Activated CD4-positive, alpha-beta memory T cell treated with anti-CD3 and anti-CD28 coated beads for 36 hours (primary cell): ENCODE results near the gene ALDH8A1. TPM values are rescaled to one million over a fixed set of nuclear protein-coding genes. Genes with fewer than 3 reads are reported as not detected.

ENCODE experiments used
- CTCF ChIA-PET: fragments of 350-600 bp; sonication (Branson Sonifier 250); formaldehyde crosslinking; loops from one replicate; lab custom pipeline; 2021; ENCODE audit warnings: antibody characterized with exemption, inconsistent platforms; lab: Charles Lee
- POLR2A ChIA-PET: fragments of 350-600 bp; sonication (Branson Sonifier 250); formaldehyde crosslinking; loops from one replicate; lab custom pipeline; 2021; ENCODE audit warnings: antibody characterized with exemption; lab: Charles Lee
- DNase-seq: peaks from one replicate; pipeline ENCODE4 v3.0.0-alpha.2; 2020
- H3K27ac Mint-ChIP-seq: one replicate; pipeline ENCODE4 v1.8.0; 2021; ENCODE audit warnings: mixed read lengths
- H3K27me3 Mint-ChIP-seq: one replicate; pipeline ENCODE4 v1.8.0; 2021; ENCODE audit warnings: mixed read lengths
- H3K36me3 Mint-ChIP-seq: one replicate; pipeline ENCODE4 v1.8.0; 2021; ENCODE audit warnings: mixed read lengths
- H3K4me1 Mint-ChIP-seq: one replicate; pipeline ENCODE4 v1.8.0; 2021; ENCODE audit warnings: low read depth, mixed read lengths
- H3K4me3 Mint-ChIP-seq: one replicate; pipeline ENCODE4 v1.8.0; 2021; ENCODE audit warnings: mild to moderate bottlenecking, mixed read lengths
- H3K9me3 Mint-ChIP-seq: one replicate; pipeline ENCODE4 v1.8.0; 2021; ENCODE audit warnings: mixed read lengths
- intact Hi-C: fragments of 100-400 bp; cut with micrococcal nuclease; formaldehyde crosslinking; loops from one replicate; pipeline ENCODE4 v1.15.1; 2023
- total RNA-seq, 2 experiments: library from RNA; stranded (reverse); gene quantifications; one replicate each; pipeline ENCODE4 v1.2.3, GENCODE V29; 2021

The ALDH8A1 gene, protein sequence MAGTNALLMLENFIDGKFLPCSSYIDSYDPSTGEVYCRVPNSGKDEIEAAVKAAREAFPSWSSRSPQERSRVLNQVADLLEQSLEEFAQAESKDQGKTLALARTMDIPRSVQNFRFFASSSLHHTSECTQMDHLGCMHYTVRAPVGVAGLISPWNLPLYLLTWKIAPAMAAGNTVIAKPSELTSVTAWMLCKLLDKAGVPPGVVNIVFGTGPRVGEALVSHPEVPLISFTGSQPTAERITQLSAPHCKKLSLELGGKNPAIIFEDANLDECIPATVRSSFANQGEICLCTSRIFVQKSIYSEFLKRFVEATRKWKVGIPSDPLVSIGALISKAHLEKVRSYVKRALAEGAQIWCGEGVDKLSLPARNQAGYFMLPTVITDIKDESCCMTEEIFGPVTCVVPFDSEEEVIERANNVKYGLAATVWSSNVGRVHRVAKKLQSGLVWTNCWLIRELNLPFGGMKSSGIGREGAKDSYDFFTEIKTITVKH
- under 1 TPM; 0.24 to 0.81 TPM for total RNA-seq

DNA sequence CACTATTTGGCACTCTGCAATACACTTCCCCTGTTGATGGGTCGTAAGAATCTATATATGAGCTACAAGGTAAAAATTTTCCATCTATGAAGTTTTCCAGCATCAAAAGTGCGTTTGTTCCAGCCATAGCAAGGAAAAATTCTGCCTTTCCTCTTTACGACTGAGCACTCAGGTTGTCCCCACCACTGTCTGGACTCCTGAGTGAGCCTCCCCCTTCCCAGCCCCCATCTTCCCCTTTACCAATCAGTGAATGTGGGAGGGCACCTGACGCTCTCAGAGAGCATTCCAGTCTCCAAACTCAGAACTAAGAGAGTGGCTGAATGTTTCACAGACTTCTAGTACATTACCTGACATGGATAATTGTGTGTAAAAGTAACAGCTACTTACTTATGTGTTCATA is at the start of gene ALDH8A1:
Gene ALDH8A1 (minus strand): TSS at position 175 of the 400 bp plus-strand sequence. CDS start 48 bp downstream, at position 127.
- no peak for DNase-seq

GRCh38 chr6:134999107-134999506 is 49.2 kb upstream of the ALDH8A1 start:
- DNase-seq, result no peak
- H3K27ac Mint-ChIP-seq, result no peak overlapping the region
- CTCF ChIA-PET, result no interaction called here
- no peak overlapping the region for H3K4me3 Mint-ChIP-seq
- peaks cover 19% of the 10 kb centered on the region for H3K36me3 Mint-ChIP-seq
- H3K9me3 Mint-ChIP-seq, result no peaks in the 10 kb centered on the region
- H3K27me3 Mint-ChIP-seq, result no peaks in the 10 kb centered on the region
- intact Hi-C loops, result no loop called here
- POLR2A ChIA-PET, result no interaction called here
- peaks cover 20% of the 10 kb centered on the region for H3K4me1 Mint-ChIP-seq

More for the DNA sequence above, at the start of gene ALDH8A1:
- no peak within 1 kb of the TSS for H3K27ac Mint-ChIP-seq
- H3K9me3 Mint-ChIP-seq, result no peaks in the 10 kb centered on the region
- ChIA-PET POLR2A (no interaction called here), CTCF (interaction anchor here (5.5 kb wide), 1 partner anchor 10 kb away, joined by 23 read pairs; no protein-coding TSS in a partner anchor)
- H3K4me1 Mint-ChIP-seq, result no peaks in the 10 kb centered on the region
- H3K4me3 Mint-ChIP-seq, result no peak within 1 kb of the TSS
- intact Hi-C loops, result no loop called here
- no peaks in the 10 kb centered on the region for H3K27me3 Mint-ChIP-seq
- H3K36me3 Mint-ChIP-seq, result no peaks in the 10 kb centered on the region

DNA sequence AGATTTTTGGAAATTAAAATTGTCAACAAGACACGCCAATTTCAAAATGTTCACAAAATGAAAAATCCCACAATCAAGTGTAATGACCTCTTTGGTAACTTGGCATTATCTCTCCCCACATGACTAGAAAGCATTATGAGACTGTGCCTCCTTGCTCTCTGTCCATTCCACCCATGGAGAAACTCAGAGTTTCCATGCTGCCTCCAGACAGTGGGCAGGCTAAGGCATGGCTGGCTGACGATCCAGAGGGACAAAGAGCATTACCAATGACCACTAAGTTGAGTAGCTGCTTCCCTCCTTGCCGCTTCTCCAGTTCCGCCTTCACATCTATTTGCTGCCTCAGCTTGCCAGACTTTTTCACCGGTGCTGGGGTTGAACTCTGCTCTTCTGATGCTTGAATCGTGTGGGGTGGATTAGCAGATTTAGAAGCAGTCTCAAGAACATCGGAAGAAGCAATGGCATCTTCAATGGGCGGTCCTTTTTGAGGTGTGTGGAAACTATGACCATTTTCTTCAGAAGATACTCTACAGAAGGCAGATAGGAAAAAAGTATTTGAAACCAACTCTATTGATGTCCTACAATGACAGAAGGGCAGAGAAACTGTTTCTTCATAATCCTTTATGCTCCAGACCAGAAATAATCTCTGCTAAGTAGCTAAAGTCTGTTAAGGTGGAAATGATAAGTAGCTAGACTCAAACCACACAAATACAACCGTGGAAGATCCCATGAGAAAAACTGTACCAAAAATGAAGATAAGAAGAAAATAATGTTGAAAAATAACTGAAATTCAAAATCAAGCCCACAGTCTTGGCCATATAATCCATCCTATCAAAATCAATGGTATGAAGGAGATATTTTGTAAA is 47.5 kb upstream of the ALDH8A1 start:
- no peaks in the 10 kb centered on the region for H3K9me3 Mint-ChIP-seq
- peaks cover 22% of the 10 kb centered on the region for H3K36me3 Mint-ChIP-seq
- H3K27me3 Mint-ChIP-seq, result no peaks in the 10 kb centered on the region
- intact Hi-C loops, result no loop called here
- POLR2A ChIA-PET, result no interaction called here
- peaks cover 14% of the 10 kb centered on the region for H3K4me1 Mint-ChIP-seq
- H3K27ac Mint-ChIP-seq, result peak overlapping the region; percentile 28
- no peak overlapping the region for H3K4me3 Mint-ChIP-seq
- CTCF ChIA-PET, result no interaction called here
- no peak for DNase-seq

DNA sequence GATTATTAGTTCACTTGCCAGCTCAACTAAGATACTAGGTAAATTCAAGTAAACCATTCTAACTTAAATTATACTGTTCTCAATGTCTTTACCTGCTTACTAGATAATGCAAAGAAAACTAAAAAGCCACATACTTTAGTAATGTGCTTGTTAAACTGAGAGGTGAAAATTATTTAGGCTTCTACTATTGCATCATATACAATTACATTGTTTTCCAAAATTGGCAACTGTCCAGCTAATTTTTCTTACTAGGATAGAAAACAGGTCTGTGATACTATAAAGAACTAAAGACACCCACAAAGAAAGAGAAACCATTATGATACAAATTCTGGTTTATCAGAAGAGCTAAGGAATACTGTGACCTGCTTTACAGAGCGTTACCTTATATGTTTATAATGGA is 45.6 kb upstream of the ALDH8A1 start:
- POLR2A ChIA-PET, result no interaction called here

GRCh38 chr6:134994431-134994830 is 44.5 kb upstream of the ALDH8A1 start:
- no peak overlapping the region for H3K4me3 Mint-ChIP-seq
- no peaks in the 10 kb centered on the region for H3K27me3 Mint-ChIP-seq
- POLR2A ChIA-PET, result no interaction called here
- intact Hi-C loops, result no loop called here
- H3K27ac Mint-ChIP-seq, result no peak overlapping the region
- CTCF ChIA-PET, result interaction anchor here (0.8 kb wide), 1 partner anchor 149 kb away, joined by 3 read pairs; no protein-coding TSS in a partner anchor
- peaks cover 24% of the 10 kb centered on the region for H3K36me3 Mint-ChIP-seq
- peaks cover 13% of the 10 kb centered on the region for H3K4me1 Mint-ChIP-seq
- DNase-seq, result no peak
- no peaks in the 10 kb centered on the region for H3K9me3 Mint-ChIP-seq

More for the DNA sequence above, 45.6 kb upstream of the ALDH8A1 start:
- CTCF ChIA-PET, result interaction anchor here (1.9 to 2.1 kb wide), 2 partner anchors 10 to 55 kb away, joined by 6 to 7 read pairs; no protein-coding TSS in a partner anchor
- intact Hi-C loops, result no loop called here
- Mint-ChIP-seq H3K27ac (no peak overlapping the region), H3K4me1 (peaks cover 13% of the 10 kb centered on the region), H3K27me3 (no peaks in the 10 kb centered on the region), H3K4me3 (no peak overlapping the region), H3K36me3 (peaks cover 25% of the 10 kb centered on the region), H3K9me3 (no peaks in the 10 kb centered on the region)
- DNase-seq, result no peak

DNA sequence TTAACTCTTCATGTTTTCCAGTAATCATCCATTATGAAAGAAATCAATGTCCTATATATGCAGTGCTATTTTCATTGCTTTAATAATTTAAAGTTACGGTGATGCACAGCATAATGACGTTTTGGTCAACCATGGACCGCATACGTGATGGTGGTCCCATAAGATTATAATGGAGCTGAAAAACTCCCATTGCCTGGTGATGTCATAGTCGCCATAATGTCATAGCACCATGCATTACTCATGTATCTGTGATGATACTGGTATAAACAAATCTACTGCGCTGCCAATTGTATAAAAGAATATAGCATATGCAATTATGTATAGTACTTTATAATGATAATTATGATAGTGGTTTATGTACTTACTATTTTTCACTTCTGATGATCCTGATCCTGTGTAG is 42.3 kb upstream of the ALDH8A1 start:
- POLR2A ChIA-PET, result interaction anchor here (0.8 kb wide), 1 partner anchor 12 kb away, joined by 3 read pairs; no protein-coding TSS in a partner anchor
- DNase-seq, result no peak
- no peak overlapping the region for H3K4me3 Mint-ChIP-seq
- H3K27me3 Mint-ChIP-seq, result no peaks in the 10 kb centered on the region
- CTCF ChIA-PET, result no interaction called here
- H3K36me3 Mint-ChIP-seq, result peaks cover 24% of the 10 kb centered on the region
- intact Hi-C loops, result no loop called here
- peaks cover 1% of the 10 kb centered on the region for H3K4me1 Mint-ChIP-seq
- H3K9me3 Mint-ChIP-seq, result no peaks in the 10 kb centered on the region
- no peak overlapping the region for H3K27ac Mint-ChIP-seq

GRCh38 chr6:134990262-134990661 is 40.4 kb upstream of the ALDH8A1 start:
- H3K9me3 Mint-ChIP-seq, result no peaks in the 10 kb centered on the region
- H3K27ac Mint-ChIP-seq, result no peak overlapping the region
- no peak overlapping the region for H3K4me3 Mint-ChIP-seq
- no peaks in the 10 kb centered on the region for H3K4me1 Mint-ChIP-seq
- CTCF ChIA-PET, result no interaction called here
- intact Hi-C loops, result no loop called here
- H3K36me3 Mint-ChIP-seq, result peaks cover 17% of the 10 kb centered on the region
- POLR2A ChIA-PET, result no interaction called here
- no peaks in the 10 kb centered on the region for H3K27me3 Mint-ChIP-seq
- DNase-seq, result no peak

DNA sequence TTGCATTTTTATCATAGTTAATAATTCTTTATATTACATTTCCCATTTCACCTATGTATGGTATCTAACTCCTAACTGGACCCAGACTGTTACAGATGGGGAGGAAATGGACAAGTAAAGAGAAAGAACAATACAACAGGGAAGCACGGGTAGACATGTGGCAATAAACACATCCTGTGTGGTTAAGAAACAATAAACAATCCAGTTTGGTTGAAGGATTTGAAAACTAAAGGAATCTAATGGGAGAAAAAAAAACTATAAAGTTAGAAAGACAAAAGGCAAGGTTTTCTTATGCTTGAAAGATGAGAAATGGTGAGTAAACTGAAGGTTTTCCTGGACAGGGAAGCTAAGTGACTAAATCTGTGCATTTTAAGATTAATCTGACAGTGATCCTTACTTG is 34.9 kb upstream of the ALDH8A1 start:
- POLR2A ChIA-PET, result no interaction called here
- Mint-ChIP-seq H3K36me3 (peaks cover 32% of the 10 kb centered on the region), H3K4me1 (peaks cover 35% of the 10 kb centered on the region)

GRCh38 chr6:134983823-134984222 is 33.9 kb upstream of the ALDH8A1 start:
- no peak overlapping the region for H3K27ac Mint-ChIP-seq
- no peaks in the 10 kb centered on the region for H3K9me3 Mint-ChIP-seq
- H3K36me3 Mint-ChIP-seq, result peaks cover 39% of the 10 kb centered on the region
- H3K4me1 Mint-ChIP-seq, result peaks cover 45% of the 10 kb centered on the region
- intact Hi-C loops, result no loop called here
- peak; percentile 34 for DNase-seq
- no peak overlapping the region for H3K4me3 Mint-ChIP-seq
- H3K27me3 Mint-ChIP-seq, result no peaks in the 10 kb centered on the region
- CTCF ChIA-PET, result no interaction called here
- POLR2A ChIA-PET, result no interaction called here

More for the DNA sequence above, 34.9 kb upstream of the ALDH8A1 start:
- intact Hi-C loops, result no loop called here
- CTCF ChIA-PET, result no interaction called here
- H3K27ac Mint-ChIP-seq, result no peak overlapping the region
- H3K9me3 Mint-ChIP-seq, result no peaks in the 10 kb centered on the region
- DNase-seq, result no peak
- no peak overlapping the region for H3K4me3 Mint-ChIP-seq
- H3K27me3 Mint-ChIP-seq, result no peaks in the 10 kb centered on the region

GRCh38 chr6:134982161-134982560 is 32.3 kb upstream of the ALDH8A1 start:
- ChIA-PET POLR2A (no interaction called here), CTCF (no interaction called here)
- H3K9me3 Mint-ChIP-seq, result no peaks in the 10 kb centered on the region
- no peak for DNase-seq
- no peak overlapping the region for H3K4me3 Mint-ChIP-seq
- peaks cover 49% of the 10 kb centered on the region for H3K4me1 Mint-ChIP-seq
- no peaks in the 10 kb centered on the region for H3K27me3 Mint-ChIP-seq
- intact Hi-C loops, result no loop called here
- H3K36me3 Mint-ChIP-seq, result peaks cover 39% of the 10 kb centered on the region
- H3K27ac Mint-ChIP-seq, result no peak overlapping the region

DNA sequence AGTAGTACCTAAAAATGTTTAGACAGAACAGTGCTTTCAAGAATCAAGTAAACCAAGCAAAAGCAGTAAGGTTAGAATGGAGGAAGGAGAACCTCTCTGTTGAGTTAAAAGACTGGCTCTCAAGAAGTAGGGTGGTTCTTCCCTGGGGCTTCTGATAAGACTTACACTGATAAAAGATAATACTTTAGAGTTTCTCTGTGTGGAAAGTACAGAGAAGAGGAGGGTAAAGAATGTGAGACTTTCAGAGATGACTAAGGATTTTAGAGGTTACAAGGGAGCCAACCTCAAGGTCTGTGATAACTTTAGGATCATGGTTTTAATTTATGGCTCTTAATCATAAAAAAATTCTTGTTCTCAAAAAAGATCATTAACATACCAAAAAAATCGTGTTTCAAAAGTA is 30.9 kb upstream of the ALDH8A1 start:
- intact Hi-C loops, result no loop called here
- H3K27ac Mint-ChIP-seq, result peak overlapping the region; percentile 31
- no peak overlapping the region for H3K4me3 Mint-ChIP-seq
- no peak for DNase-seq
- POLR2A ChIA-PET, result no interaction called here
- H3K4me1 Mint-ChIP-seq, result peaks cover 49% of the 10 kb centered on the region
- CTCF ChIA-PET, result interaction anchor here (1.5 kb wide), 1 partner anchor 21 kb away, joined by 5 read pairs; no protein-coding TSS in a partner anchor
- H3K9me3 Mint-ChIP-seq, result no peaks in the 10 kb centered on the region
- no peaks in the 10 kb centered on the region for H3K27me3 Mint-ChIP-seq
- H3K36me3 Mint-ChIP-seq, result peaks cover 50% of the 10 kb centered on the region

- no peaks in the 10 kb centered on the region for H3K27me3 Mint-ChIP-seq
- H3K9me3 Mint-ChIP-seq, result no peaks in the 10 kb centered on the region
- ChIA-PET CTCF (interaction anchor here (1.2 to 1.5 kb wide), 2 partner anchors 23 to 205 kb away, joined by 5 read pairs; no protein-coding TSS in a partner anchor), POLR2A (no interaction called here)
- peaks cover 45% of the 10 kb centered on the region for H3K4me1 Mint-ChIP-seq
- DNase-seq, result peak; percentile 78
- H3K27ac Mint-ChIP-seq, result peak overlapping the region; percentile 72
- no peak overlapping the region for H3K4me3 Mint-ChIP-seq
- peaks cover 60% of the 10 kb centered on the region for H3K36me3 Mint-ChIP-seq
- intact Hi-C loops, result loop anchor here (1.0 to 10.0 kb wide), 14 partner anchors 23 to 1027 kb away; partner anchors contain the start of genes HBS1L and TBPL1
Observed at GRCh38 chr6:134979142-134979541, 29.2 kb upstream of the ALDH8A1 start.
